PFSK-1 (cell line): Measurements from ENCODE around the gene ALG5.

Experiments used
- POLR2AphosphoS5 ChIP-seq: IDR thresholded peaks from 2 replicates; pipeline ENCODE4 v1.6.1; 2012; ENCODE audit warnings: low read depth, mild to moderate bottlenecking, control low read depth, low read length, moderate library complexity
- TAF1 ChIP-seq: IDR thresholded peaks from 2 replicates; pipeline ENCODE4 v1.6.1; 2012; ENCODE audit warnings: low read length, control low read depth, borderline replicate concordance; ENCODE audit not compliant: insufficient read depth
- TF ChIP-seq, protein P1 (sequence below), 2 experiments: IDR thresholded peaks; 2 replicates each; pipeline versions ENCODE4 v1.6.1 to v1.8.0; 2011 to 2012; ENCODE audit warnings: low read depth in 2 of 2, low read length in 2 of 2, control low read depth in 1 of 2, inconsistent platforms in 1 of 2, mild to moderate bottlenecking in 1 of 2, moderate library complexity in 1 of 2; ENCODE audit not compliant: insufficient read depth in 1 of 2

DNA sequence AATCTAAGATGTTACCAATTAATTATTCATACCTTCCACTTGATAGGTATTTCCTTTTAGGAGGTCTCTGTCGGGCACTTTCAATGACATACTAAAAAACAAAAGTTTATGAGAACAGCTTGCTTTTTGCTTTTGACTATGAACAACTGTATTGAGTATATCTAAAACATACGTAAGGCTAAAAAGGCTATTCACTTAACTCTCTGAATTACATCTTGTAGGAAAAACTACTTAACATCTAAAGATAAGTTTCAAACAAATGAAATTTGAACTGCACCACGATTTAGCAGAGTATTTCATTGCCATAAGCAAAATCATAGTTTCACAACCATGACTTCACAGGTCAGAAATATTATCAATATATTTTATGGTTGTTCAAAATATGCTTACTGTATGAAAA is 48.7 kb upstream of the ALG5 start:
- no peak for TF ChIP-seq POLR2AphosphoS5
- TF ChIP-seq TAF1: no peak
- TF ChIP-seq, protein P1, sequence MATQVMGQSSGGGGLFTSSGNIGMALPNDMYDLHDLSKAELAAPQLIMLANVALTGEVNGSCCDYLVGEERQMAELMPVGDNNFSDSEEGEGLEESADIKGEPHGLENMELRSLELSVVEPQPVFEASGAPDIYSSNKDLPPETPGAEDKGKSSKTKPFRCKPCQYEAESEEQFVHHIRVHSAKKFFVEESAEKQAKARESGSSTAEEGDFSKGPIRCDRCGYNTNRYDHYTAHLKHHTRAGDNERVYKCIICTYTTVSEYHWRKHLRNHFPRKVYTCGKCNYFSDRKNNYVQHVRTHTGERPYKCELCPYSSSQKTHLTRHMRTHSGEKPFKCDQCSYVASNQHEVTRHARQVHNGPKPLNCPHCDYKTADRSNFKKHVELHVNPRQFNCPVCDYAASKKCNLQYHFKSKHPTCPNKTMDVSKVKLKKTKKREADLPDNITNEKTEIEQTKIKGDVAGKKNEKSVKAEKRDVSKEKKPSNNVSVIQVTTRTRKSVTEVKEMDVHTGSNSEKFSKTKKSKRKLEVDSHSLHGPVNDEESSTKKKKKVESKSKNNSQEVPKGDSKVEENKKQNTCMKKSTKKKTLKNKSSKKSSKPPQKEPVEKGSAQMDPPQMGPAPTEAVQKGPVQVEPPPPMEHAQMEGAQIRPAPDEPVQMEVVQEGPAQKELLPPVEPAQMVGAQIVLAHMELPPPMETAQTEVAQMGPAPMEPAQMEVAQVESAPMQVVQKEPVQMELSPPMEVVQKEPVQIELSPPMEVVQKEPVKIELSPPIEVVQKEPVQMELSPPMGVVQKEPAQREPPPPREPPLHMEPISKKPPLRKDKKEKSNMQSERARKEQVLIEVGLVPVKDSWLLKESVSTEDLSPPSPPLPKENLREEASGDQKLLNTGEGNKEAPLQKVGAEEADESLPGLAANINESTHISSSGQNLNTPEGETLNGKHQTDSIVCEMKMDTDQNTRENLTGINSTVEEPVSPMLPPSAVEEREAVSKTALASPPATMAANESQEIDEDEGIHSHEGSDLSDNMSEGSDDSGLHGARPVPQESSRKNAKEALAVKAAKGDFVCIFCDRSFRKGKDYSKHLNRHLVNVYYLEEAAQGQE (IDR thresholded peaks at IDR 0.05; ENCODE audit: insufficient read depth in 1 of 2, low read depth in 2 of 2, low read length in 2 of 2): no peak
